Heart left ventricle (tissue), 16 donors: ENCODE data around the gene CACNA2D1. TPM values are rescaled to one million over a fixed set of nuclear protein-coding genes. Genes with fewer than 3 reads are reported as not detected.

Source experiments
- ATAC-seq, 4 donors: fragments of 200-7000 bp; cut with Tn5 transposase; one replicate each; pipeline ENCODE4 v1.9.1; 2020 to 2022; ENCODE audit warnings: moderate library complexity in 4 of 4, mild to moderate bottlenecking in 3 of 4, moderate number of reproducible peaks in 1 of 4
- DNase-seq, 5 donors: peaks; one replicate each; pipeline ENCODE4 v3.0.0-alpha.2; 2020
- H3K27ac ChIP-seq, 12 donors: fragments of 200-600 bp; sonication (generic) in 4 of 12; one replicate each; pipeline versions ENCODE4 v1.5.0 to v1.8.0; 2016 to 2022; ENCODE audit warnings: mild to moderate bottlenecking in 2 of 12
- H3K27me3 ChIP-seq, 9 donors: fragments of 200-600 bp; sonication (generic) in 2 of 9; one replicate each; pipeline versions ENCODE4 v1.5.1 to v1.8.0; 2016 to 2022; ENCODE audit warnings: mild to moderate bottlenecking in 3 of 9
- H3K36me3 ChIP-seq, 9 donors: fragments of 200-600 bp; sonication (generic) in 2 of 9; one replicate each; pipeline versions ENCODE4 v1.5.0 to v1.8.0; 2018 to 2022; ENCODE audit warnings: mild to moderate bottlenecking in 2 of 9
- H3K4me1 ChIP-seq, 12 donors: fragments of 200-600 bp; sonication (generic) in 4 of 12; one replicate each; pipeline versions ENCODE4 v1.5.0 to v1.8.0; 2016 to 2022; ENCODE audit warnings: mild to moderate bottlenecking in 3 of 12
- H3K4me3 ChIP-seq, 12 donors: fragments of 200-600 bp; sonication (generic) in 4 of 12; one replicate each; pipeline versions ENCODE4 v1.5.0 to v1.8.0; 2017 to 2022; ENCODE audit warnings: mild to moderate bottlenecking in 9 of 12, moderate library complexity in 4 of 12
- H3K9me3 ChIP-seq, 12 donors: fragments of 200-600 bp; sonication (generic) in 4 of 12; one replicate each; pipeline versions ENCODE4 v1.5.0 to v1.8.0; 2016 to 2022; ENCODE audit warnings: mild to moderate bottlenecking in 1 of 12
- CTCF ChIP-seq, 12 donors: fragments of 200-600 bp; sonication (generic) in 4 of 12; IDR thresholded peaks; one replicate each; pipeline versions ENCODE4 v1.5.0 to v1.8.0; 2018 to 2022; ENCODE audit warnings: antibody characterized with exemption in 12 of 12, mild to moderate bottlenecking in 5 of 12
- POLR2A ChIP-seq, 2 donors: fragments of 450-650 bp; IDR thresholded peaks; one replicate each; pipeline ENCODE4 v1.6.1; 2017; ENCODE audit warnings: antibody characterized with exemption in 2 of 2, mild to moderate bottlenecking in 2 of 2, moderate library complexity in 2 of 2
- WGBS, 4 donors: extraction: QIAGEN DNeasy Blood & Tissue Kit in 2 of 4; methylation state at CpG; one replicate each; pipeline versions ENCODE4 v1.1.5 to v1.1.7; 2013 to 2018; 5-methylcytosine and 5-hydroxymethylcytosine counted together
- intact Hi-C, 10 donors: fragments of 100-400 bp; cut with DNase I; formaldehyde crosslinking; loops; one replicate each; pipeline versions ENCODE4 v1.11.1 to v1.14.2; 2022
- polyA plus RNA-seq, 2 donors: library from polyadenylated mRNA; stranded (reverse); fragments of 200-250 nt; gene quantifications; one replicate each; pipeline ENCODE4 v1.2.3, GENCODE V29; 2013
- total RNA-seq, 9 donors: library from RNA; depleted of rRNA in 2 of 9; stranded (reverse); fragments of >200 nt in 2 of 9; fragmentation: NEBNext Ultra II Directional in 3 of 9; extraction: Animal tissue kit (Norgen Biotek cat#: 25700) in 3 of 9; gene quantifications; one replicate each; pipeline versions ENCODE4 v1.1.0 to v1.2.4, GENCODE V29; 2016 to 2023
- donor health status: ischemic (EF 13 %, LVEDD 7.1; RV severe dilation, severe dysfunction).
- donor health status: healthy with polysubstance abuse.
- donor health status: DM: no; HTN: yes; CAD: no.
- donor health status: DM: no; HTN: no; CAD: no.
- donor health status: ischemic (EF 25% LVEDD 6.9; RV normal size, moderate dysfunction).
- donor health status: ischemic (EF 25% LVEDD 5.7; RV mildly dilated, moderate dysfunction).
- donor health status: healthy.
- donor health status: DM: yes; HTN: yes; CAD: no.
- donor health status: ischemic (EF 35%, LVEDD 5.7; RV mildly dilated, moderate dysfunction).
- donor health status: nonischemic (EF 11% LVEDD 7.7; RV severe dilation, severe dysfunction).
- donor health status: DM: yes; HTN: yes; CAD: no.
- donor health status: PGD.
- donor health status: ischemic (EF 29% LVEDD 5.4; RV normal size, mild dysfunction).
- donor health status: nonischemic (EF 23%, LVEDD 6.1; RV moderate dilation, normal function).

CACNA2D1 gene
- total and polyA plus RNA-seq, 11 donors = 13.5 to 122 (median 55.5) TPM

GRCh38 chr7:82317257-82317721 is 126.3 kb downstream of the CACNA2D1 start:
- TF ChIP-seq POLR2A (IDR thresholded peaks at IDR 0.05) (no peak), CTCF (IDR thresholded peaks at IDR 0.05) (no peak)
- H3K9me3 ChIP-seq = no peaks in the 10 kb centered on the region
- ATAC-seq (peak in 3 of 4 donors; percentile 19 to 49 (median 48)), DNase-seq (no peak)
- no peaks in the 10 kb centered on the region for H3K27me3 ChIP-seq
- intact Hi-C loops = loop anchor here in 1 of 10 donors (5.0 kb wide), 1 partner anchor 40 kb away; no protein-coding TSS in a partner anchor
- H3K27ac ChIP-seq = peak overlapping the region in 10 of 12 donors; percentile 11 to 69 (median 48)
- H3K36me3 ChIP-seq = no peaks in the 10 kb centered on the region
- H3K4me1 ChIP-seq = peaks cover 0 to 63% (median 23%) of the 10 kb centered on the region in 12 donors
- no peak overlapping the region for H3K4me3 ChIP-seq
- WGBS, 4 donors = 71 to 84% (median 77%) methylated on average over 3 of the region's 3 CpGs

GRCh38 chr7:82313269-82313668 is 130.3 kb downstream of the CACNA2D1 start:
- peaks cover 0 to 42% (median 14%) of the 10 kb centered on the region in 12 donors for H3K4me1 ChIP-seq
- H3K27ac ChIP-seq = no peak overlapping the region
- H3K27me3 ChIP-seq = no peaks in the 10 kb centered on the region
- WGBS, 4 donors = 83 to 100% (median 87%) methylated on average over 1 of the region's 1 CpG
- intact Hi-C loops = no loop called here
- no peak overlapping the region for H3K4me3 ChIP-seq
- DNase-seq = no peak
- H3K9me3 ChIP-seq = peaks cover 0 to 12% (median 0%) of the 10 kb centered on the region in 12 donors
- TF ChIP-seq CTCF (IDR thresholded peaks at IDR 0.05) (no peak), POLR2A (IDR thresholded peaks at IDR 0.05) (no peak)
- ATAC-seq = no peak
- peaks cover 0 to 3% (median 0%) of the 10 kb centered on the region in 9 donors for H3K36me3 ChIP-seq

GRCh38 chr7:82312646-82313045 is 130.9 kb downstream of the CACNA2D1 start:
- WGBS, 4 donors = 91 to 95% (median 93%) methylated on average over 5 of the region's 5 CpGs
- Histone ChIP-seq H3K27ac (no peak overlapping the region), H3K36me3 (peaks cover 0 to 3% (median 0%) of the 10 kb centered on the region in 9 donors), H3K27me3 (no peaks in the 10 kb centered on the region), H3K4me3 (no peak overlapping the region), H3K9me3 (peaks cover 0 to 12% (median 0%) of the 10 kb centered on the region in 12 donors), H3K4me1 (peaks cover 0 to 35% (median 11%) of the 10 kb centered on the region in 12 donors)
- ATAC-seq (no peak), DNase-seq (no peak)
- TF ChIP-seq POLR2A (IDR thresholded peaks at IDR 0.05) (no peak), CTCF (IDR thresholded peaks at IDR 0.05) (no peak)
- intact Hi-C loops = no loop called here

- H3K4me3 ChIP-seq = no peak overlapping the region
- no peaks in the 10 kb centered on the region for H3K27me3 ChIP-seq
- H3K4me1 ChIP-seq = no peaks in the 10 kb centered on the region
- TF ChIP-seq POLR2A (IDR thresholded peaks at IDR 0.05) (no peak), CTCF (IDR thresholded peaks at IDR 0.05) (no peak)
- intact Hi-C loops = no loop called here
- ATAC-seq (no peak), DNase-seq (no peak)
- WGBS, 4 donors = 86 to 91% (median 88%) methylated on average over 4 of the region's 4 CpGs
- no peak overlapping the region for H3K27ac ChIP-seq
- H3K9me3 ChIP-seq = peaks cover 0 to 14% (median 0%) of the 10 kb centered on the region in 12 donors
- H3K36me3 ChIP-seq = peaks cover 0 to 3% (median 0%) of the 10 kb centered on the region in 9 donors
Observed at GRCh38 chr7:82305347-82306005, 138.1 kb downstream of the CACNA2D1 start.
